AG20443 (cell line): ENCODE data around the gene NUP98.

Experiments
- DNase-seq: peaks from one replicate; pipeline ENCODE4 v3.0.0; 2012; ENCODE audit warnings: low spot score, mixed read lengths

NUP98 gene

DNA sequence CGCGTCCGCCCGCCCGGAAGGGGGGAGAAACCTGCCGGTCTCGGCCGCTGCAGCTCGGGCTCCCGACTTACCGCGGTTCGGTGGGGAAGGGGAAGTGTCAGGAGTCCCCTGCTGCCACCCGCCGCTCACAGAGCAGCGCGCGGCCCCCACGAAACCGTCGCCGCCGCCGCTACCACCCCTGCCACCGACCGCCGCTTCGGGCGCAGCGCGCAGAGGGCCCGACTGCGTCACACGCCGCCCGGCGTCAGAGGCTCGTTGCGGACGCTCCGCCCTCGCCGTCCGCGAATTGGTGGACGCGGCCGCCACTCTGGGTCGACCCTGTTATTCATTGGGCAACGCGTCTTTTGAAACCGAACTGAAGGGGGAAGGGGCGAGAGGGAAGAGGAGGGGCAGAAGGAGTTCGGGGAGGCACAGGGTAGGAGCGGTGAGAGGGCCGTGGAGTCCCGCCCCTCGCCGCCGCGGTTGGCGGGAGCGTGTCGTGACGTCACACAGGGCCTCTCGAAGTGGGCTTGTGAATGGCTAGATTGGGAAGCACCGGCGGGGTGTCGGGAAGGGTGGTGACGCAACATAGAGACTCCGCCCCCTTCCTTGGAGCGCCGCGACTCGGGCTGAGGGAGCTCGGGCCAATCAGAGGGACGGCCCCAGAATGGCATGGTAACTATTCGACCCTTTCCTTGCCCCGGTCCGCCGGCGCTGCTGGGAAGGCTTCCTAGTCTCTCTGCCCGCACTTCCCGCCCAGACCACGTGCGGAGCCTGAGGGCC, at the start of gene NUP98:
Gene NUP98, minus strand, starts transcription at position 226 of the 762 bp plus-strand sequence. CDS start 15,437 bp downstream, outside the sequence.
- peak; percentile 98 for DNase-seq

DNA sequence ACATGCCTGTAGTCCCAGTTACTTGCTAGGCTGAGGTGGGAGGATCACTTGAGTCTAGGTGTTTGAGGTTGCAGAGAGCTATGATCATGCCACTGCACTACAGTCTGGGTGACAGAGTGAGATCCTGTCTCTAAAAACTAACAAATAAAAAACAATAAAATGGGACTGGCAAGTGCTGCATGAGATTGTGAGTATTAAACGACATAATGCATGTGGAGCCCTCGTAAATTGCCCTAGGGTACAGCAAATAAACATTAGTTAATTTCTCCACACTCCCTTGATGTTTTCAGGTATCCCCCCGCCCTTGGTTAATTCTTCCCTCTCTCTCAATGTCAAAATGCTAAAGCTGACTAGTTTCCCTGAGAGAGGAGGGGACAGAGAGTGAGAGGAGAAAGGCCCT, 48.3 kb upstream of the NUP98 start:
- DNase-seq: no peak

DNA sequence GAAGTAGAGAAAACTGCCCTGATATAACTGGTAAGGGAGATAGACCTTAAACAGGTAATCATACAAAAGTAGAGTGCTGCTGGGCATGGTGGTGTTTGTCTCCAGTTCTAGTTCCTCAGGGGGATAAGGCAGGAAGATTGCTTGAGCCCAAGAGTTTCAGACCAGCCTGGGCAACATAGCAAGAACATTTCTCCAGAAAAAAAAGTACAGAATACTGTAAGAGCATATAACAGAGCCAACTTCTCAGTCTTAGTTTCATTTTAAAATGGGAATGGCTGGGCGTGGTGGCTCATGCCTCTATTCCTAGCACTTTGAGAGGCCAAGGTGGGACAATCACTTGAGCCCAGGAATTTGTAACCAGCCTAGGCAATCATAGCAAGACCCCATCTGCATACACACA, 47.9 kb upstream of the NUP98 start:
- no peak for DNase-seq

DNA sequence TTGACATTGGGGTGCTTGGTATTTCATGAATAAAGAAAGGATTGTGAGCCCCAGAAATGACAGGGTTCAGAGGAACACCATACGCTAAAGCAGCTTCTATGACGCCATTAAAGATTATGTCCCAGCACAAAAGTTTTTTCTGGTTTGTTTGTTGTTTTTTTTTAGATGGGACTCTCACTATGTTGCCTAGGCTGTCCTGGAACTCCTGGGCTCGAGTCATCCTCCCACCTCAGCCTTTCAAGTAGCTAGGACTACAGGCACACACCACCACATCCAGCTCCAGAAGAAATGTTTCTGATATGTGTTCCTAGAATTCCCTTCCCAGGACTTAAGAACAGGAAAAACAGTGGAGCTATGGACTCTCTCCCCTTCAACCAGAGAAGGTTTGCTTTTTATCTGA, 46.0 kb upstream of the NUP98 start:
- DNase-seq: no peak

DNA sequence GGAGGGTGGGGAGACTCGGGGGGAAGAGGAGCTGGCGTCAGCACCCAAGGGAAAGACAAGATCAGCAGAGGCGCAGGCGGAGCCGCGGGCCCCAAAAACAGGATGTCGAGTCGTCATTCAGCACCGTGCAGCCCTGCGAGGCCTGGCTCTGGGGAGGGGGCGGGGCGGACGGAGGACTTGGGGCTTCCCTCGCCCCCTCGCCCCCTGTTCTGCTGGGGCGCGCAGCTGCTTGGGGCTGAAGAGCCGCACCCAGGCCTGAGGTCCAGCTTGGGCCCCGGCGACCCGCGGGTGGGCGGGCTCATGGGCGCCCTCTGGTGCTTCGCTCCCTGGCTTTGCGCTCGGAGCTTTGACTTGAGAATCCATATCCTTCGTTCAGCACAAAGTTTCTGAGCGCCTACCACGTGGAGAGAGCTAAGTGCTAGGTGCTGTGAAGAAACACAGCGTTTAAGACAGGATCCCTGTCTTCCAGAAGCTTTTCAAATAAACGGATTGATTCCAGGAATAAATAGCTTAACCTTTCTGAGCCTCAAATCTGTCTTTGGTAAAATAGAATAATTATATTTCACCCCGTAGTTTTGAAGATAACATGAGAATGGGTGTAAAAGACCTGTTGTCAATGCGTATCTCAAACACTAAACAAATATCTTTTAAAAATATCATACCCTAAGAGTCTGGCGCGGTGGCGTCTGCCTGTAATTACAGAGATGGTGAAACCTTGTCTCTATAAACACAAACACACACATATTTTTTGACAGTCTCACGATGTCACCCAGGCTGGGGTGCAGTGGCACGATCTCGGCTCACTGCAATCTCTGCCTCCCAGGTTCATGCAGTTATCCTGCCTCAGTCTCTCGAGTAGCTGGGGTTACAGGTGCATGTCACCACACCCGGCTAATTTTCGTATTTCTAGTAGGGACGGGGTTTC, 44.3 kb upstream of the NUP98 start:
- DNase-seq: peak; percentile 88

DNA sequence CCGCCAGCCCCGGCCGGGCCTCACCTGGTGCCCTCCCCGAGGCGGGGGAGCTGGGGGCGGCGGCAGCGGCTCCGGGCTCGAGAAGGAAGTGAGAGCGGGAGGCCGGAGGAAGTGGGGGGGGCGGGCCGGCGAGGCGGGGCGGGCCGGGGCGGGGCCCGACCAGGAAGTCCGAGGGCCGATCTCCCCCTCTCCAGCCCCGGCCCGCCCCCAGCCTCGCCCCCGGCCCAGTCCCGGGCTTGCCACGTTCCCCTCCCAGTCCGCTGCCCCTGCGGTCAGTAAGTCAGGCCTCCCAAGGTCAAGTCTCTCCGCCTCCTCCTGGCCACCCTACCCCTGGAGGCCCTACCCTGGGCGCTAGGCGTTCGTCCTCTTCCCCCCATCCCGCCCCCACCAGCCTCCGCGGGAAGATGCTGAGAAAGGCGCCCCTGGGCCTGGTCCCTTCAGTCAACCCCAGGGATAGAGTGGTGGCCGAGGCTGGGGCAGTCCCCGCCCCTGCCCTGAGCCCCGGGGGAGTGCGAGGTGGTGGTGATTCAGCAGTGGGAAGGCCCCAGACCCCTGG, 43.6 kb upstream of the NUP98 start, which contains the start of gene RHOG:
Gene RHOG, minus strand, starts transcription at position 90 of the 556 bp plus-strand sequence. CDS start 12,821 bp downstream, outside the sequence.
- DNase-seq: peak; percentile 96

DNA sequence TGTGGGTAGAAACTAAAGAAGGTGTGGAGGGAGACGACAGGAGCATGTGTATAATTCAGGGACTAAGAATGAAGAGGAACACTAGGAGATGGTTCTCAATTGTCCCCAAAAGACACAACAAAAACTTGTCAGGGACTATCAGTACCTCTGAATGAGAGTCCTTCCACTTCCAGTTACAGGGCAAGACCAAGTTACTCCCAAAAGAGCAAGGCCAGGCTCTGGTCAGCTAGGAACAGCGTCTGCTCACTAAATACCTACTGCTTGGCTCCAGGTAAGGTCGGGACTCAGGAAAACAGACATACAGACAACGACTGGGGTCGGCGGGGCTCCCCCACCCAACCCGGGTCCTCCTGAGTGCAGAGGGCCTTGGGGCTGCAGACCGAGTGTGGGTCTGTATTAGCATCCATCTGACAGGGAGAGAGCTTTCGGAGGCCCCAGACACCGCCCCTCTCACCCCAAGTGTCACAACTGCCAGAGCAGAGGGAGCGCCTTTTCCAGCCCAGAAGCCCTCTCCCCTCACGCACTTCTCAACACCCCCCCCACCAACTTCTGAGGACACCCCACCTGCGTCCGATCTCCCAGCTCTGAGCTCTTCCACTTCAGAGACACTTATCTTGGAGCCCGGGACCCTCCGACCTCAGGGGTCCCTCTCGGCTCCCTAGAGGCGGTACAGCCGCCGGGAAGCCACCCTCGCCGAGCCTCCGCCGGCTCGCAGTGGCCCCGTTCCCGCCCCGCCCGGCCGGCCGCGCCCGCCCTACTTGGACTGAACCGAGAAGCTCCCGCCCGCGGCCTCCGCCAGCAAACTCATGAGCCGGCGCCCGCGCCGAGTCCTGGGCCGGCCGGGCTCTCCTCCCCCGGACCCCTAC, 42.9 kb upstream of the NUP98 start:
- no peak for DNase-seq

DNA sequence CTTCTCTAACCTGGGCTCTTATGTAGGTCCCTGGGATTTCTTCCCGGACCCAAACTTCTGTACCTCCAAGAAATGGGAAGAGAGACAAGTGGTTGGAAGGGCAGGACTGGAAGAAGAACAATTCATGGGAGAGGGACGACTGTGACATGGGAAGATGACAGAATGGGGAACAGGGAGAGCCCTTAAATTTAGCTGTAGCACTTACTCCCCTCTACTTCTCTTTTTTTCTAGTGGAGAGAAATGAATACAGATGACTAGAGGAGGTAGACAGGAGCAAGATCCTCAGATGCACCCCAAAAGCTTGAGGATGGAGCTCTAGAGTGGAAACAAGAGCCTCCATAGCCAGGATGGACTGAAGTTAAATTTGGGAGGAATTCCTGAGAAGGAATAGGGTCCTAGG, 41.1 kb upstream of the NUP98 start:
- no peak for DNase-seq

DNA sequence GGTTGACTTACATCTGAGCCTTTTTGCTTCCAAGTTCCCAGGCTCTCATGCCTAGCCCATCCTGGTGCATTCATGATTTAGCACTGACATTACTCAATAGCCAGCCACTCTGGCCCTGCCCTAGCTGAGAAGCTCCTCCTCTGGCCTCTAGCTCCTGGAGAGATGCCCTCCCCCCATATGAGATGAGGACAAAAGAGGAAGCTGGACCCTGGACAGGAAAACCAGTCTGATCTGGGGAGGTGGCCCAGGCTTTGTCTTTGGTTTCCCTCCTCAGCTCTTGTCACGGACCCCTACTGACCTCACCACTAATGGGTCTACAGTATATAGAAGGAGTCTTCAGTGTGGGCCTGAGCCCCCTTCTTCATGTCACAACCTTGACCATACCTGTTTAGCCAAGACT, 40.4 kb upstream of the NUP98 start:
- DNase-seq: peak; percentile 50

DNA sequence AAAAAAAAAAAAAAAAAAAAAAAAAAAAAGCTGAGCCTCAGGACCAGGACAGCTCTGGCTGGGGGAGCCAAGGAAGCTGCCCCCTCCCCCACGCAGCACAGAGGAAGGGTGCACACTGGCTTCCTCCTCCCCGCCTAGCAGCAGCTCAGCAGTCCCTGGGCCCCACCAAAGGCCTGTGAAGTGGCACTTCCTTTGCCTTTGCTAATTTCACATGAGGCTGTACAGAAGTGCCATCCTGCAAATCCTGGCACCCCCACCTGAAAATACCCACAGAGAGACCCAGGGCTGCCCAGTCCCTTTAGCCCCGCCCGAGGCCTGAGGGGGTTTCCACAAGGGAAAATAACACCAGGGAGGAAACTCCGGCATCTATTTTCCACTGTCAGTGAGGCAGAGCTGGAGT, 39.5 kb upstream of the NUP98 start:
- no peak for DNase-seq

DNA sequence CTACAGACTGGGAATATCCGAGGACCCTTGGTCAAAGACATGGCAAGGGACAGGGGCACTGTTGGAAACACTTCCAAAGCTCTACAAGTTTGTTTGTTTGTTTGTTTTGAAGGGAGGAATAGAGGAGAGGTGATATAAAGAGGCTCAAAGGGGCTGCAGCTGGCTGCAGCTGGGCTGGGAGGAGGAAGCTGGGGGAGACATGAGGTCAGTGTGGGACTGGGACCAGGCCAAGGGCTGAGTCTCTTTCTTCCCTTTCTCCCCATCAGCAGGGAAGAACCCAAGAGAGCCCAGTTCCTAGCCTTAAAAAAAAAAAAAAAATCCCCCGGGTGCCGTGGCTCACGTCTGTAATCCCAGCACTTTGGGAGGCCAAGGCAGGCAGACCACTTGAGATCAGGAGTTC, 38.4 kb upstream of the NUP98 start:
- DNase-seq: no peak

DNA sequence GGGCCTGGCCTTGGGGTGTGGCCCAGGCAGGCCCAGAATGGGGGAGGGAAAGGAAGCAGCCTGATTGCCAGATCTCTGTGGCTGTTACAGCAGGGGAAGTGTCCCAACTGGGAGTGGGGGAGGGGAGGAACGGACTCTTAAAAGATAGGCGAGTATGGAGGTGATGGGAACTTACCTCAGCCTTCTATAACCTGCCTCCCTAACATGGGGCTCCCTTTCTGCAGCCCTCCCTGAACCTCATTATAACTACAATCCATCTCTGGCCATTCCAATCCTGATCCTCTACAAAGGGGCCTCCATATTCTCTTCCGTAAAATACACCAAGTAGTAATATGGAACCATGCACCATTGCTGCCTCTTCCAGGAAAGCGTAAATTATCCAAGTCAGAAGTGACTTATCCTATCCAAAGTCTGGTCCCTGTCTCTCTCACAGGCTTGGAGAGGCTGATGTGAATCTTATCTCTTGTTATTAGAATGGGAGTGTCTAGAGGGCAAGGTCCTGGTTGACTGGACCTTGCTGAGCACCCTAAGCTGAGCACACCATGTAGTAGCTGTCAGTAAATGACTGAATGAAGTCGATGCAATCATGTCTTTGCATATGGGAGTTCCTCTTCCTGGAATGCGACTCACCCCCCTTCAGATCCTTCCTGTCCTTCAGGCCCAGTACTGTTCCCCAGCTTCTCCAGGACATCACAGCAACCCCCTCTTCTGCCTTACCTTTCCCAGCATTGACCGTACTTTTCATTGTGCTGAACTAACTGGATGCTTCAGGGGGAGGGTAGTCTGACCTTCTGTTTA, 37.5 kb upstream of the NUP98 start:
- DNase-seq: no peak

DNA sequence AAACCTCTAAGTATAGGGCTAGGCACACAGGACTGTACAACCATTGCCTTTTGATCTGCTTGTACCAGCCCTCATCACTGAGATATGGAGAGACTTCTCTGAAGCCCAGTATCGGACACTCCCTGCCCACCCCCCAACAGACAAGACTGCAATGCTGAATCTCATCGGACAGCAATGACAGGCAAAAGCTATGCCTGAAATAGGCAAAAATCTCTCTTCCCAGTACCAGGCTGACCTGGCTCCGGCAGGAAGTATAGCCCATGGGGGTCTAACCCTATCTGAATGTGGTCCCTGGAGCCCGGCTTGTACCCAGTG, 37.0 kb upstream of the NUP98 start:
- DNase-seq: no peak

DNA sequence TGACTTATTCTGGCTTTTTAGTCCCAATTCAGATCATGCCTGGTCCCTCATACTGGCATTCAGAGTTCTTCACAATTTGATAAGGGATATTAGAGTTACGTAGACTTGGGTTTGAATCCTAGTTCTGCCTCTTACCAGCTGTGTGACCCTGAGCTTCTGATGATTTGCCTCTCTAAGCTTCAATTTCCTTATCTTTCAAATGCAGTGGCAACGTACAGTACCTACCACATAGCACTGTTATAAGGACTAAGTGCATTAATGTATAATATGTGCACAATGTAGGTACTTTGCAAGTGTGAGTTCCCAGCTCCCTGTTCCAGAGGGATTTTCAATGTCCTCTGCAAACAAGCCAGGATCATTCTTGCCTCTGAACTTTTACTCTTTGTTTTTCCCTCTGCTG, 36.1 kb upstream of the NUP98 start:
- DNase-seq: no peak

DNA sequence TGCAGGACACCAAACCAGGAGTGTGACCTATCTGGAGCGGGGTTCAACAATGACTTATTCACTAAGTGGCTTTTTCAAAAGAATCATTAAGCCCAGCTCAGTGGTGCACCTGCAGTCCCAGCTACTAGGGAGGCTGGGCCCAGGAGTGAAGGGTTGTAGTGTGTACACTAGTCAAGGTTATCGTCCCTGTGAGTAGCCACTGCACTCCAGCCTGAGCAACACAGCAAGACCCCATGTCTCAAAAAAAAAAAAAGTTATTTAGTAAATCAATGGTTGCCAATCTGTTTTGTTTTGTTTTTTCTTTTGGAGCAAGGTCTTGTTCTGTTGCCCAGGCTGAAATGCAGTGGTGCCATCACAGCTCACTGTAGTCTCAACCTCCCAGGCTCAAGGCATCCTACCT, 35.5 kb upstream of the NUP98 start:
- no peak for DNase-seq

DNA sequence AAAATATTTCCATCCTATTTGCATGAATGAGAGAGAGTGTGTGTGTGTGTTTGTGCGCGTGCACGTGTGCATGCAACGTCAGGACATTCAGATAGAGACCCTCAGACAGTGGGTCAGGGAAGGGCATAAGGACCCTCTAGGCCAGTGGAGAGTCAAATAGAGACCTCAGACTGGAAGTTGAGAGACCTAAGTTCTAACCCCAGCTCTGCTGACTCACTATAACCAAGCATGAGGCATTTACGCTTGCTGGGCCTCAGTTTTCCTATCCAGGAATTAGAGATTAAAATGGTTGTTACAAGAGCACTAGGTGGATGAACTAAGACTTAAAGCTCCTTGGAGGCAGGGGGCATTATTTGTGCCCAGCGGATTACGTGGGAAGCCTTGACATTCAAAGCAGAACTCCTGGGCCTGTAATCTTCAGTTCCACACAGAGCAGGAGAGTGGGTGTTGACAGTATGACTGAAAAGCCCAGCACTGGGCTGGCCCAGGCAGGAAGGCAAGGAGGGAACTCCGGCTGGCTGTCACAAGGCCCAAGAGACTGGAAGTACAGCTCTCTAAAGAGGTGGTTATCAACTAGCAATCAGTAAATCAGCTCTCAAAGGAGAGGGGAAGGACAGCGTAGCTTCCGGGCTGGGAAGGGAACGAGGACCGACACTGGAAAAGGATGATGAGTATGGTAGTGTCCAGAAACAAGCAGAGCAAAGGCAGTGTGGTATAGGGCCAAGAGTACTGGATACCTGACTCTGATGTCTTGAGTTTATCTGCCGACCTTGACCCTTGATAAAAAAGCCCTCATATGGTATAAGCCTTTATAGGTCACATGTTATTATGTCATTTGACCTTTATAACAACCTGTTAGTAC, 34.3 kb upstream of the NUP98 start:
- DNase-seq: no peak

DNA sequence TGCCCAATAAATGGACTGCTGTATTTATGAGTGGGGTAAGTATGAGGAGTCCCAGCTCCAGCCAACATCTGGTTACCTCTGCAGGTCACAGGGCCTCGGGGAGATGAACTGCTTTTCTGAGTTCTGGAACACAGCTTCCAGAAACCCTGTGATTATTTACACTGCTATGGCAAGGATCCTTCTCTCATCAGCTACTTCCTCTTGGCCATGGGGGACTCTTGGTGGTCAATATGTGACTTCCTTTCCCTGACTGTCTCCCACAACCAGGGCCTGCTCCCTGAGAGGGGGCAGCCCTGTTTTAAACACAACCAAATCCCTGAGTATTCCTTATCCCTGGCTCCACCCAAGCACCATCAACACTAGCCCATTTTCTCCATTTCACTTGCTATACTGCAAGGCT, 33.4 kb upstream of the NUP98 start:
- no peak for DNase-seq

DNA sequence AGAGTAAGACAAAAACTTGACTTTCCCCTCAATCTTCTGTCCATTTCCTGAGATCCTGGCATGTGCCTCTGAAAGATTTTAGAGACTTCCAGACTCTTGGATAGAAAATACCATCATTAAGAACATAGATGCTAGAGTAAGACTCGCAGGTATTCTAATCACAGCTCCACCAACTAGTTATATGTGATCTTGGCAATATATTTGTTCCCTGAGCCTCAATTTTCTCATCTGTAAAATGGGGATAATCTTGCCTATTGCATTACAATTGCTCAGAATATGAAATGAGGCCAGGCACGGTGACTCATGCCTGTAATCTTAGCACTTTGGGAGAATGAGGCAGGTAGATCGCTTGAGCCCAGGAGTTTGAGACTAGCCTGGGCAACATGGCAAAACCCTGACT, 32.7 kb upstream of the NUP98 start:
- no peak for DNase-seq

DNA sequence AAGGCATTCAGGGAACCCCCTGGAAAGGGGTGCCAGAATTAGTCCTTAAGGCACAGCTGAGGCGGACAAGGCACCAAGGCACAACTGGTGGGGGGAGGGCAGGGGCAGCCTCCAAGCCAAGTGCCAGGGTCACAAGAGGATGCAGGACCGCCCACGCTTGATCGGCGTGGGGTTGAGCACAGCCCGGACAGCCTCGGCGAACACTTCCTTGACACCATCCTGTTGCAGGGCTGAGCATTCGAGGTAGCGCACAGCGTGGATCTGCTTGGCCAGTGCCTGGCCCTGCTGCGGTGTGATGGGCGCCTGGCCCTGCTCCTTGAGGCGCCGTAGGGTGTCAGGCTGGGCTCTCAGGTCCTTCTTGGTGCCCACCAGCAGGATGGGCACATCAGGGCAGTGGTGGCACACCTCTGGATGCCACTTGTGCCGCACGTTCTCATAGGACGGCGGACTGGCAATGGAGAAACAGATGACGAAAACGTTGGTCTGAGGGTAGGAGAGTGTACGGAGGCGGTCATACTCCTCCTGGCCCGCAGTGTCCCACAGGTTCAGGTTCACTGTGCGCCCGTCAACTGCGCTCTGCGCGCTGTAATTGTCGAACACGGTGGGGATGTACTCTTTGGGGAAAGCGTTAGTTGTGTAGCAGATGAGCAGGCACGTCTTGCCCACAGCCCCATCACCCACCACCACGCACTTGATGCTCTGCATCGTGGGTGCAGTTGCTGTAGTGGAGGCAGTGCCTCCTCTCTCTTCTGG, 30.3 kb upstream of the NUP98 start:
- DNase-seq: no peak
